H1 (cell line): ENCODE data around the gene TCEAL1. TPM values are rescaled to one million over a fixed set of nuclear protein-coding genes. Genes with fewer than 3 reads are reported as not detected.

Source experiments
- CTCF ChIA-PET: fragments of 300-600 bp; sonication (Branson Sonifier 250); formaldehyde crosslinking; loops from one replicate; lab custom pipeline; 2021; ENCODE audit not compliant: partially characterized antibody; lab: Charles Lee
- POLR2A ChIA-PET: fragments of 300-600 bp; sonication (Branson Sonifier 250); formaldehyde crosslinking; loops from one replicate; lab custom pipeline; 2021; ENCODE audit warnings: inconsistent platforms; ENCODE audit not compliant: partially characterized antibody; lab: Charles Lee
- DNase-seq, 2 experiments: peaks; one replicate each; pipeline versions ENCODE4 v3.0.0 to v3.0.0-alpha.2; 2010 to 2022; ENCODE audit warnings: low spot score in 2 of 2, low read depth in 1 of 2, mixed read lengths in 1 of 2
- FAIRE-seq: peaks from 2 replicates; lab custom pipeline; 2011; peaks lifted over from hg19 to GRCh38; lab: Jason Lieb, UNC
- H2AFZ ChIP-seq: 2 replicates; pipeline ENCODE4 v1.8.1; 2012; ENCODE audit warnings: low read length, inconsistent platforms
- H2AK5ac ChIP-seq: 2 replicates; pipeline ENCODE4 v1.6.1; 2013; ENCODE audit warnings: low read depth, low read length
- H2BK120ac ChIP-seq: replicated peaks from 2 replicates; pipeline ENCODE3; 2013; ENCODE audit warnings: low read depth, low read length, inconsistent platforms
- H2BK12ac ChIP-seq: 2 replicates; pipeline ENCODE4 v1.6.1; 2013; ENCODE audit warnings: low read depth, low read length
- H2BK15ac ChIP-seq: 2 replicates; pipeline ENCODE4 v1.6.1; 2013; ENCODE audit warnings: low read length
- H2BK20ac ChIP-seq: 2 replicates; pipeline ENCODE4 v1.6.1; 2013; ENCODE audit warnings: low read length
- H2BK5ac ChIP-seq: 2 replicates; pipeline ENCODE4 v1.6.1; 2013; ENCODE audit warnings: low read depth, low read length
- H3K14ac ChIP-seq: 2 replicates; pipeline ENCODE4 v1.6.1; 2013; ENCODE audit warnings: inconsistent platforms; ENCODE audit not compliant: insufficient read length
- H3K18ac ChIP-seq: 2 replicates; pipeline ENCODE4 v1.6.1; 2013; ENCODE audit warnings: low read length; ENCODE audit errors: extremely low read depth
- H3K23ac ChIP-seq: 2 replicates; pipeline ENCODE4 v1.6.1; 2013; ENCODE audit warnings: inconsistent platforms; ENCODE audit not compliant: insufficient read length
- H3K23me2 ChIP-seq: 2 replicates; pipeline ENCODE4 v1.6.1; 2013; ENCODE audit warnings: low read depth, low read length
- H3K27ac ChIP-seq: 2 replicates; pipeline ENCODE4 v1.6.1; 2011; ENCODE audit warnings: low read depth, low read length, inconsistent platforms
- H3K27me3 ChIP-seq, 4 experiments: replicated peaks in 1 of 4; 1 replicate in 1 of 4; 2 replicates in 3 of 4; pipeline versions ENCODE4 v1.6.1 to v1.8.1; 2011 to 2013; ENCODE audit warnings: low read length in 3 of 4, mild to moderate bottlenecking in 3 of 4, inconsistent platforms in 2 of 4, mixed read lengths in 2 of 4, moderate library complexity in 1 of 4; ENCODE audit not compliant: control insufficient read depth in 3 of 4, insufficient read depth in 3 of 4; ENCODE audit errors: extremely low read depth in 1 of 4
- H3K36me3 ChIP-seq, 4 experiments: 2 replicates each; pipeline versions ENCODE4 v1.6.1 to v1.8.1; 2011 to 2013; ENCODE audit warnings: mild to moderate bottlenecking in 4 of 4, low read length in 3 of 4, moderate library complexity in 2 of 4, control low read depth in 1 of 4, inconsistent platforms in 1 of 4; ENCODE audit not compliant: insufficient read depth in 4 of 4, control insufficient read depth in 2 of 4
- H3K4ac ChIP-seq: replicated peaks from 2 replicates; pipeline ENCODE3; 2013; ENCODE audit warnings: low read length, low read depth, mixed read lengths, inconsistent platforms; ENCODE audit not compliant: insufficient read length
- H3K4me1 ChIP-seq, 4 experiments: replicated peaks in 1 of 4; 1 replicate in 1 of 4; 2 replicates in 3 of 4; pipeline versions ENCODE4 v1.6.1 to v1.8.1; 2011 to 2013; ENCODE audit warnings: low read length in 3 of 4, inconsistent platforms in 2 of 4, mixed read lengths in 1 of 4; ENCODE audit not compliant: insufficient read depth in 4 of 4, control insufficient read depth in 3 of 4
- H3K4me2 ChIP-seq, 2 experiments: 2 replicates each; pipeline versions ENCODE4 v1.6.1 to v1.8.1; 2011 to 2013; ENCODE audit warnings: low read depth in 2 of 2, low read length in 2 of 2, control low read depth in 1 of 2, inconsistent platforms in 1 of 2, mild to moderate bottlenecking in 1 of 2; ENCODE audit not compliant: insufficient read depth in 1 of 2
- H3K4me3 ChIP-seq, 4 experiments: fragments of 200-600, 300-600 bp in 1 of 4; sonication (generic), shearing (Covaris generic), sonication (Bioruptor Twin) in 1 of 4; 2 replicates each; pipeline versions ENCODE4 v1.5.1 to v1.8.1; 2011 to 2016; ENCODE audit warnings: low read length in 4 of 4, low read depth in 3 of 4, control low read depth in 2 of 4, inconsistent platforms in 2 of 4, mild to moderate bottlenecking in 2 of 4, mixed read lengths in 1 of 4, moderate library complexity in 1 of 4; ENCODE audit not compliant: insufficient read depth in 2 of 4; ENCODE audit errors: extremely low read depth in 1 of 4
- H3K56ac ChIP-seq: replicated peaks from 2 replicates; pipeline ENCODE3; 2013; ENCODE audit warnings: low read depth, mild to moderate bottlenecking, mixed read lengths, low read length, inconsistent platforms; ENCODE audit not compliant: insufficient read length
- H3K79me1 ChIP-seq: 2 replicates; pipeline ENCODE4 v1.6.1; 2013; ENCODE audit warnings: low read depth, low read length, control low read depth
- H3K79me2 ChIP-seq, 2 experiments: 2 replicates each; pipeline versions ENCODE4 v1.6.1 to v1.8.1; 2012 to 2013; ENCODE audit warnings: low read length in 2 of 2, mild to moderate bottlenecking in 2 of 2, inconsistent platforms in 1 of 2; ENCODE audit not compliant: insufficient read depth in 2 of 2, control insufficient read depth in 1 of 2
- H3K9ac ChIP-seq, 4 experiments: replicated peaks in 1 of 4; 1 replicate in 1 of 4; 2 replicates in 3 of 4; pipeline versions ENCODE4 v1.6.1 to v1.8.1; 2011 to 2013; ENCODE audit warnings: low read depth in 3 of 4, low read length in 3 of 4, control low read depth in 2 of 4, mild to moderate bottlenecking in 2 of 4, moderate library complexity in 2 of 4, inconsistent platforms in 1 of 4; ENCODE audit errors: extremely low read depth in 1 of 4
- H3K9me3 ChIP-seq, 2 experiments: 2 replicates each; pipeline versions ENCODE4 v1.6.1 to v1.8.1; 2012 to 2013; ENCODE audit warnings: mild to moderate bottlenecking in 2 of 2, moderate library complexity in 2 of 2, control low read depth in 1 of 2, inconsistent platforms in 1 of 2, low read depth in 1 of 2, low read length in 1 of 2, mixed read lengths in 1 of 2; ENCODE audit not compliant: insufficient read depth in 2 of 2
- H4K20me1 ChIP-seq, 2 experiments: replicated peaks in 1 of 2; 2 replicates each; pipeline versions ENCODE3 to v1.8.1; 2011 to 2013; ENCODE audit warnings: inconsistent platforms in 2 of 2, low read length in 2 of 2, mild to moderate bottlenecking in 1 of 2; ENCODE audit not compliant: insufficient read depth in 2 of 2, control insufficient read depth in 1 of 2
- H4K5ac ChIP-seq: 2 replicates; pipeline ENCODE4 v1.6.1; 2013; ENCODE audit warnings: low read length, low read depth, mixed read lengths, inconsistent platforms; ENCODE audit not compliant: insufficient read length
- H4K8ac ChIP-seq: 2 replicates; pipeline ENCODE4 v1.8.0; 2013; ENCODE audit warnings: mild to moderate bottlenecking, moderate library complexity, low read length, inconsistent platforms; ENCODE audit not compliant: insufficient read depth; ENCODE audit errors: extremely low read depth
- H4K91ac ChIP-seq: replicated peaks from 2 replicates; pipeline ENCODE3; 2013; ENCODE audit warnings: low read length, mixed read lengths, inconsistent platforms; ENCODE audit not compliant: insufficient read length
- HDAC6 ChIP-seq: IDR thresholded peaks from one replicate; pipeline ENCODE4 v1.7.1; 2012; ENCODE audit warnings: low read depth, mild to moderate bottlenecking, inconsistent platforms, low read length, moderate library complexity
- MAFK ChIP-seq: IDR thresholded peaks from 2 replicates; pipeline ENCODE4 v1.6.1; 2012; ENCODE audit warnings: low read depth, mild to moderate bottlenecking, improper control_type of control experiment, low read length
- SP4 ChIP-seq: IDR thresholded peaks from 2 replicates; pipeline ENCODE4 v1.6.1; 2012; ENCODE audit warnings: low read length, inconsistent platforms
- WGBS, 2 experiments: shearing (Covaris generic) in 1 of 2; methylation state at CpG; one replicate each; pipeline versions ENCODE4 v1.1.6 to v1.1.7; 2013 to 2015; ENCODE audit warnings: low lambda C conversion rate in 2 of 2, mixed read lengths in 2 of 2, inconsistent platforms in 1 of 2, low coverage in 1 of 2, missing lambda C conversion rate in 1 of 2; ENCODE audit not compliant: insufficient replicate concordance in 2 of 2, insufficient coverage in 1 of 2, insufficient read length in 1 of 2; ENCODE audit errors: extremely low coverage in 1 of 2, missing lambda C conversion rate in 1 of 2; 5-methylcytosine and 5-hydroxymethylcytosine counted together
- polyA plus RNA-seq, 7 experiments: library from polyadenylated mRNA; depleted of rRNA in 3 of 7; stranded (reverse) in 5 of 7; unstranded in 2 of 7; fragments of >200 nt in 5 of 7; fragments of 200-250 nt in 2 of 7; gene quantifications; 1 replicate in 5 of 7; 2 replicates in 1 of 7; 4 replicates in 1 of 7; pipeline versions ENCODE4 v1.2.1 to v1.2.3, GENCODE V29; 2011 to 2013; ENCODE audit warnings: missing spikeins in 2 of 7, mixed read lengths in 2 of 7
- total RNA-seq: library from RNA; stranded (reverse); fragmentation: NEBNext Ultra II Directional; extraction: Animal tissue kit (Norgen Biotek cat#: 25700); gene quantifications from 2 replicates; pipeline ENCODE4 v1.2.1, GENCODE V29; 2021
- TF ChIP-seq, protein P1 (sequence below): IDR thresholded peaks from 2 replicates; pipeline ENCODE4 v1.6.1; 2011; ENCODE audit warnings: low read length, improper control_type of control experiment

Gene TCEAL1
- total and polyA plus RNA-seq, 2 of the 8 experiments (the other 6 are each of a cell fraction or from before 2014, with no cell fraction given), result 3.9 to 4.1 TPM

DNA sequence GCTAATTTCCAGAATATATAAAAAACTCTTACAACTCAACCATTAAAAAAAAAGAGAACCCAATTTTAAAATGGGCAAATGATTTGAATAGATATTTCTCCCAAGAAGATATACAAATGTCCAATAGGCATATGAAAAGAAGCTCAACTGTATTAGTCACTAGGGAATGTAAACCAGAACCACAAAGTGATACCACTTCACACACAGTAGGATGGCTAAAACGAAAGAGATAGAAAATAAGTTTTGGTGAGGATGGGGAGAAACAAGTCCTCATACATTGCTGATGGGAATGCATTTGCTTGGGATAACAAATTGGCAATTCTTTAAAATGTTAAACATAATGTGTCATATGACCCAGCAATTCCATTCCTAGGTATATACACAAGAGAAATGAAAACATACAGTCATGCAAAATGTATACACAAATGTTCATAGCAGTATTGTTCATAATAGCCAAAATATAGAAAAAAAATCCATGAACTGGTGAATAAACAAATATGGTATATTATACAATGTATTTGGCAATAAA lies 15.3 kb upstream of the TCEAL1 start:
- no peak overlapping the region for H4K5ac ChIP-seq
- H3K4me3 ChIP-seq, result no peak overlapping the region
- no peak overlapping the region for H4K8ac ChIP-seq
- H3K23me2 ChIP-seq, result peaks cover 2% of the 10 kb centered on the region; the same call in 1 of the 2 replicates
- H2BK20ac ChIP-seq, result no peak overlapping the region
- H3K79me1 ChIP-seq, result no peaks in the 10 kb centered on the region
- no peaks in the 10 kb centered on the region for H3K9me3 ChIP-seq
- WGBS, 2 experiments, result 82% methylated on average over 1 of the region's 1 CpG; no CpG with 5 or more reads in 1 of the 2 experiments
- DNase-seq, result no peak
- no peaks in the 10 kb centered on the region for H3K27me3 ChIP-seq
- no peak overlapping the region for H3K23ac ChIP-seq
- H2BK15ac ChIP-seq, result no peak overlapping the region
- H2AK5ac ChIP-seq, result no peak overlapping the region
- H3K27ac ChIP-seq, result no peak overlapping the region
- ChIA-PET CTCF (no interaction called here), POLR2A (no interaction called here)
- H4K91ac ChIP-seq, result no peak overlapping the region
- no peak overlapping the region for H3K56ac ChIP-seq
- no peak for FAIRE-seq
- no peak overlapping the region for H3K14ac ChIP-seq
- H3K36me3 ChIP-seq, result no peaks in the 10 kb centered on the region; a peak in 1 of 8 replicates
- no peak overlapping the region for H2AFZ ChIP-seq
- no peaks in the 10 kb centered on the region for H4K20me1 ChIP-seq
- H2BK12ac ChIP-seq, result no peak overlapping the region
- no peaks in the 10 kb centered on the region for H3K79me2 ChIP-seq
- no peak overlapping the region for H3K4me2 ChIP-seq
- H3K9ac ChIP-seq, result no peak overlapping the region
- no peak for TF ChIP-seq HDAC6
- TF ChIP-seq, protein P1, sequence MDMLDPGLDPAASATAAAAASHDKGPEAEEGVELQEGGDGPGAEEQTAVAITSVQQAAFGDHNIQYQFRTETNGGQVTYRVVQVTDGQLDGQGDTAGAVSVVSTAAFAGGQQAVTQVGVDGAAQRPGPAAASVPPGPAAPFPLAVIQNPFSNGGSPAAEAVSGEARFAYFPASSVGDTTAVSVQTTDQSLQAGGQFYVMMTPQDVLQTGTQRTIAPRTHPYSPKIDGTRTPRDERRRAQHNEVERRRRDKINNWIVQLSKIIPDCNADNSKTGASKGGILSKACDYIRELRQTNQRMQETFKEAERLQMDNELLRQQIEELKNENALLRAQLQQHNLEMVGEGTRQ, result no peak
- TF ChIP-seq SP4, result no peak
- no peak for TF ChIP-seq MAFK
- H3K18ac ChIP-seq, result no peak overlapping the region
- no peak overlapping the region for H2BK5ac ChIP-seq
- H3K4ac ChIP-seq, result no peak overlapping the region
- H2BK120ac ChIP-seq, result no peak overlapping the region
- H3K4me1 ChIP-seq, result peaks cover 0 to 3% (median 0%) of the 10 kb centered on the region in 4 experiments; a peak in 1 of 7 replicates
